HCT116 (cell line): ENCODE data around the gene DNAL4. TPM values are rescaled to one million over a fixed set of nuclear protein-coding genes. Genes with fewer than 3 reads are reported as not detected.

Source experiments
- ATAC-seq: fragments of 200-7000 bp; cut with Tn5 transposase; 2 replicates; pipeline ENCODE4 v1.9.1; 2020; ENCODE audit warnings: mild to moderate bottlenecking, moderate library complexity
- BruUV-seq: library from RNA; stranded (reverse); fragments of 400-500 nt; replicated peaks from 2 replicates; lab custom pipeline; 2021; lab: Mats Ljungman, UMichigan
- CTCF ChIA-PET: fragments of 300-600 bp; sonication (Branson Sonifier 250); formaldehyde crosslinking; loops from one replicate; lab custom pipeline; 2021; ENCODE audit warnings: antibody characterized with exemption; lab: Charles Lee
- POLR2A ChIA-PET: fragments of 300-600, 350-600 bp; sonication (Branson Sonifier 250); formaldehyde crosslinking; loops from one replicate; lab custom pipeline; 2021; ENCODE audit warnings: antibody characterized with exemption; lab: Charles Lee
- RAD21 ChIA-PET, 2 experiments: fragments of 300-600 bp; sonication (Branson Sonifier 250); formaldehyde crosslinking; loops; one replicate each; lab custom pipeline; 2023; ENCODE audit warnings: low total read pairs in 2 of 2; ENCODE audit not compliant: uncharacterized antibody in 2 of 2, unreplicated experiment in 2 of 2, low non-redundant PET in 1 of 2; lab: Charles Lee
- DNase-seq: peaks from one replicate; pipeline ENCODE4 v3.0.0-alpha.2; 2010; ENCODE audit warnings: low read depth, low spot score
- H2AFZ ChIP-seq: fragments of 200-600 bp; shearing (Covaris generic), sonication (generic); 2 replicates; pipeline ENCODE4 v1.6.1; 2017; ENCODE audit warnings: low read depth, mixed run types, mixed read lengths, antibody characterized with exemption, low read length; ENCODE audit not compliant: poor library complexity, severe bottlenecking
- H3K27ac ChIP-seq: 2 replicates; pipeline ENCODE4 v1.5.1; 2012; ENCODE audit warnings: low read depth, low read length
- H3K27me3 ChIP-seq: fragments of 200-600 bp; sonication (generic); 2 replicates; pipeline ENCODE4 v1.6.1; 2016; ENCODE audit warnings: mixed run types, low read length, mixed read lengths; ENCODE audit not compliant: insufficient read depth
- H3K36me3 ChIP-seq, 2 experiments: fragments of 200-500 bp in 1 of 2; fragments of 200-600 bp in 1 of 2; sonication (Bioruptor generic) in 1 of 2; sonication (generic) in 1 of 2; 2 replicates each; pipeline versions ENCODE4 v1.5.1 to v1.6.1; 2014 to 2016; ENCODE audit warnings: low read length in 2 of 2, inconsistent platforms in 1 of 2, mixed read lengths in 1 of 2, mixed run types in 1 of 2; ENCODE audit not compliant: insufficient read depth in 2 of 2, control insufficient read depth in 1 of 2
- H3K4me1 ChIP-seq, 2 experiments: fragments of 200-600 bp in 1 of 2; sonication (generic) in 1 of 2; 2 replicates each; pipeline versions ENCODE4 v1.5.1 to v1.6.1; 2012 to 2017; ENCODE audit warnings: low read length in 2 of 2, inconsistent platforms in 1 of 2, mild to moderate bottlenecking in 1 of 2, mixed read lengths in 1 of 2, mixed run types in 1 of 2, moderate library complexity in 1 of 2; ENCODE audit not compliant: insufficient read depth in 2 of 2, control insufficient read depth in 1 of 2
- H3K4me2 ChIP-seq: fragments of 200-600 bp; sonication (generic); 2 replicates; pipeline ENCODE4 v1.6.1; 2017; ENCODE audit warnings: mixed run types, low read length, mixed read lengths
- H3K4me3 ChIP-seq, 2 experiments: fragments of 200-600 bp in 1 of 2; sonication (generic) in 1 of 2; replicated peaks in 1 of 2; 2 replicates each; pipeline ENCODE4 v1.5.1; 2011 to 2016; ENCODE audit warnings: low read length in 2 of 2, control low read depth in 1 of 2, low read depth in 1 of 2, mild to moderate bottlenecking in 1 of 2, mixed read lengths in 1 of 2, mixed run types in 1 of 2
- H3K79me2 ChIP-seq: fragments of 200-600 bp; sonication (generic); 2 replicates; pipeline ENCODE4 v1.6.1; 2017; ENCODE audit warnings: mild to moderate bottlenecking, mixed run types, low read length, moderate library complexity, mixed read lengths; ENCODE audit not compliant: insufficient read depth
- H3K9ac ChIP-seq: fragments of 200-600 bp; sonication (generic); 2 replicates; pipeline ENCODE4 v1.6.1; 2016; ENCODE audit warnings: low read length, mixed read lengths
- H3K9me2 ChIP-seq: fragments of 200-600 bp; sonication (generic), shearing (Covaris generic); 2 replicates; pipeline ENCODE4 v1.6.1; 2017; ENCODE audit warnings: mixed run types, mild to moderate bottlenecking, moderate library complexity; ENCODE audit not compliant: insufficient read depth
- H3K9me3 ChIP-seq, 2 experiments: fragments of 200-500 bp in 1 of 2; fragments of 200-600 bp in 1 of 2; sonication (Bioruptor generic) in 1 of 2; sonication (generic) in 1 of 2; 2 replicates each; pipeline ENCODE4 v1.6.1; 2014 to 2017; ENCODE audit warnings: low read length in 2 of 2, mixed read lengths in 2 of 2, inconsistent platforms in 1 of 2, low read depth in 1 of 2, mild to moderate bottlenecking in 1 of 2, mixed run types in 1 of 2, moderate library complexity in 1 of 2; ENCODE audit not compliant: control insufficient read depth in 1 of 2, insufficient read depth in 1 of 2
- H4K20me1 ChIP-seq: fragments of 200-600 bp; sonication (generic), shearing (Covaris generic); 2 replicates; pipeline ENCODE4 v1.6.1; 2017; ENCODE audit warnings: mixed run types, mild to moderate bottlenecking, moderate library complexity; ENCODE audit not compliant: insufficient read depth
- CEBPB ChIP-seq: IDR thresholded peaks from 2 replicates; pipeline ENCODE4 v1.6.1; 2012; ENCODE audit warnings: low read depth
- EZH2phosphoT487 ChIP-seq: fragments of 200-600 bp; IDR thresholded peaks from 2 replicates; pipeline ENCODE4 v1.6.1; 2018; ENCODE audit warnings: antibody characterized with exemption, borderline replicate concordance
- POLR2A ChIP-seq: IDR thresholded peaks from 2 replicates; pipeline ENCODE4 v1.7.0; 2011; ENCODE audit warnings: borderline replicate concordance; ENCODE audit not compliant: insufficient read depth, insufficient read length; ENCODE audit errors: extremely low read depth
- POLR2AphosphoS5 ChIP-seq: IDR thresholded peaks from 2 replicates; pipeline ENCODE4 v1.6.1; 2011; ENCODE audit warnings: mild to moderate bottlenecking, low read depth, low read length, moderate library complexity
- TCF7L2 ChIP-seq: IDR thresholded peaks from 2 replicates; pipeline ENCODE4 v1.7.0; 2011; ENCODE audit warnings: borderline replicate concordance, inconsistent platforms; ENCODE audit not compliant: insufficient read depth, insufficient read length; ENCODE audit errors: extremely low read depth
- ZFX ChIP-seq: fragments of 450-650 bp; IDR thresholded peaks from 2 replicates; pipeline ENCODE4 v1.6.1; 2017
- intact Hi-C: fragments of 100-400 bp; cut with micrococcal nuclease; formaldehyde crosslinking; loops from 2 replicates; pipeline ENCODE4 v1.10.0; 2022
- total RNA-seq: library from RNA; stranded (reverse); gene quantifications from one replicate; pipeline ENCODE4 v1.2.1, GENCODE V29; 2021; ENCODE audit not compliant: unreplicated experiment
- TF ChIP-seq, protein P1 (sequence below): IDR thresholded peaks from 2 replicates; pipeline ENCODE4 v1.6.1; 2011; ENCODE audit warnings: mild to moderate bottlenecking, low read length, moderate library complexity; ENCODE audit not compliant: insufficient replicate concordance; ENCODE audit errors: extremely low read depth

The DNAL4 gene
- total RNA-seq, 1 experiment from 2014 or later: 18.3 TPM

- BruUV-seq: no TSS peak
- Histone ChIP-seq H3K4me3 (no peak overlapping the region), H3K27me3 (peaks cover 4% of the 10 kb centered on the region; the same call in 1 of the 2 replicates), H3K27ac (no peak overlapping the region), H3K4me2 (no peak overlapping the region)
- CTCF ChIA-PET: no interaction called here
- intact Hi-C loops: no loop called here
- RAD21 ChIA-PET: no interaction called here
- TF ChIP-seq EZH2phosphoT487 (no peak), CEBPB (no peak), ZFX (no peak), POLR2AphosphoS5 (no peak)
- TF ChIP-seq, all 23 proteins: peak for 0
- DNase-seq: no peak
- H2AFZ ChIP-seq: no peak overlapping the region
- no peaks in the 10 kb centered on the region for H3K9me2 ChIP-seq
- POLR2A ChIA-PET: no interaction called here
- no peak for ATAC-seq
- H4K20me1 ChIP-seq: no peaks in the 10 kb centered on the region
- H3K9me3 ChIP-seq: no peaks in the 10 kb centered on the region
- no peaks in the 10 kb centered on the region for H3K4me1 ChIP-seq
- no peak overlapping the region for H3K9ac ChIP-seq
- H3K36me3 ChIP-seq: no peaks in the 10 kb centered on the region
- no peaks in the 10 kb centered on the region for H3K79me2 ChIP-seq
Observed at GRCh38 chr22:38823076-38823475, 29.1 kb upstream of the DNAL4 start.

DNA sequence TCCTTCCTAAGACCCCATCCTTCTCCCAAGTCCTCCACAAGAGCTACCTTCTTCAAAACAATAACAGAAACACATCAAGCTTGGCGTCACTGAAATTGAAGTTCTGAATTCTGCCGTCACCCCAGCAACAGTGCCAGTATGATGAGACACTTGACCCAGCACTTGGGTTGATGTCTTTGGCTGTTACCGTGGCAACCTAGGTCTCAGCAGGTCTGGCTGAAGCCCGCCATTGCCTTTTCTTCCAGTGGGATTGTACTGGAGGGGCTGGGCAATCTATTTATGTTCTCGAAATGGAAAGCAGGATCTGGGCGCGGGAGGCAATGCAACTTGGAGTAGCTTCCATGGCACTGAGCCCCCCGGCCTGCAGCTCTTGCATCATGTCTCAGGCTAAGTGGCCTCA lies 26.1 kb upstream of the DNAL4 start:
- no peak for TF ChIP-seq POLR2A
- TF ChIP-seq, protein P1, sequence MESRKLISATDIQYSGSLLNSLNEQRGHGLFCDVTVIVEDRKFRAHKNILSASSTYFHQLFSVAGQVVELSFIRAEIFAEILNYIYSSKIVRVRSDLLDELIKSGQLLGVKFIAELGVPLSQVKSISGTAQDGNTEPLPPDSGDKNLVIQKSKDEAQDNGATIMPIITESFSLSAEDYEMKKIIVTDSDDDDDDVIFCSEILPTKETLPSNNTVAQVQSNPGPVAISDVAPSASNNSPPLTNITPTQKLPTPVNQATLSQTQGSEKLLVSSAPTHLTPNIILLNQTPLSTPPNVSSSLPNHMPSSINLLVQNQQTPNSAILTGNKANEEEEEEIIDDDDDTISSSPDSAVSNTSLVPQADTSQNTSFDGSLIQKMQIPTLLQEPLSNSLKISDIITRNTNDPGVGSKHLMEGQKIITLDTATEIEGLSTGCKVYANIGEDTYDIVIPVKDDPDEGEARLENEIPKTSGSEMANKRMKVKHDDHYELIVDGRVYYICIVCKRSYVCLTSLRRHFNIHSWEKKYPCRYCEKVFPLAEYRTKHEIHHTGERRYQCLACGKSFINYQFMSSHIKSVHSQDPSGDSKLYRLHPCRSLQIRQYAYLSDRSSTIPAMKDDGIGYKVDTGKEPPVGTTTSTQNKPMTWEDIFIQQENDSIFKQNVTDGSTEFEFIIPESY: no peak
- no peak for TF ChIP-seq EZH2phosphoT487
- no peak for TF ChIP-seq TCF7L2
- no peak overlapping the region for H3K27ac ChIP-seq
- H3K4me2 ChIP-seq: no peak overlapping the region
- no TSS peak for BruUV-seq
- ATAC-seq (no peak), DNase-seq (no peak)
- H3K36me3 ChIP-seq: no peaks in the 10 kb centered on the region
- H4K20me1 ChIP-seq: no peaks in the 10 kb centered on the region
- ChIA-PET CTCF (interaction anchor here (1.3 kb wide), 1 partner anchor 54 kb away, joined by 3 read pairs; no protein-coding TSS in a partner anchor), POLR2A (no interaction called here), RAD21 (no interaction called here)
- no peak overlapping the region for H2AFZ ChIP-seq
- H3K9ac ChIP-seq: no peak overlapping the region
- peaks cover 10% of the 10 kb centered on the region; the same call in 1 of the 2 replicates for H3K27me3 ChIP-seq
- H3K4me1 ChIP-seq: no peaks in the 10 kb centered on the region
- no peaks in the 10 kb centered on the region for H3K9me3 ChIP-seq
- H3K9me2 ChIP-seq: no peaks in the 10 kb centered on the region
- H3K4me3 ChIP-seq: no peak overlapping the region
- intact Hi-C loops: no loop called here
- H3K79me2 ChIP-seq: no peaks in the 10 kb centered on the region
